ENCODE measurements around the gene DGCR2.
"Not testable (repeated sequence)": the region's sequence is repeated elsewhere in the genome, so short reads cannot be mapped to it uniquely, and the experiment has no call there.

Gene DGCR2

GRCh38 chr22:19039448-19039780 lies 82.8 kb downstream of the DGCR2 start:
- no peak for FAIRE-seq

GRCh38 chr22:19038728-19039447 lies 83.3 kb downstream of the DGCR2 start:
- no peak for FAIRE-seq

GRCh38 chr22:19038164-19038546 lies 84.1 kb downstream of the DGCR2 start:
- no peak for FAIRE-seq

DNA sequence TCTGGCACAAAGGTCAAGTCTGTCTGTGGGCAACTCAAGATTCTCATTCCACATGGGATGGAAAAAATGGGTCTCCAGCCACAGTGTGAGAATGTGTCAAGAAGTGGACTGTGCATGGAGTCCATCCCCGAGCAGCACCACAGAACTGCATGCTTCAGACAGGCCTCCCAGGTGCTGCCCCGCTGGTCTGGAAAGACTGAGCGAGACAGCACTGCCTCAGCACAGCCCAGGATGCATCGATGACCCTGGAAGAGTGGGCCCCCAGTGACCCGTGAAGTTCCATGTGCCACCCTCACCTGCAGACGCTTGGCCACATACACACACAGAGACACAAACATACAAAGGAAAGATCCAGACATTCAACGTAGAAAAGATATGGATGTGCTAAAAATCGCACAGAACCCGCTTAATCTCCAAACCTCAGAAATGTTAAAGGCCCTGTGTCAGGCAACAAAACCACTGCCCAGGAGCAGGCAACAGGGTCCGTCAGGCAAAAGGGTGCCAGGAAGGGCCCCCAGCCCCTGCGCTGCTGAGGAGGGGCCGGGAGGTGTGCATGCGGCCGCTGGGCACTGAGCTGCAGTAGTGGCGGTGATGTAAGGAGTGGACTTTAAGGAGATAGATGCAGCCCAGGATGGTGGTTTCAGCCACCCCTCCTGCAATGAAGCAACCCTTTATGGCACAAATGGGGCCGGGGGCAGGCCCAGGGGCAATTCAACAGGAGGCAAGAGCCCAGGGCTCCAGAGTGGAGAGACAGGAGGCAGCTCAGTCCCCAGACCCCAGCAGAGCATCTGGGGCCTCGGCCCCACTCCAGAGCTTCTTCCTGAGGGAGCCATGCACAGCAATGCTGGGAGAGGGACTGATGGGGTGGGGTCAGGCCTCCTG lies 84.7 kb downstream of the DGCR2 start:
- FAIRE-seq, result no peak

- FAIRE-seq, result no peak
Observed at GRCh38 chr22:19036523-19037273, 85.5 kb downstream of the DGCR2 start.

DNA sequence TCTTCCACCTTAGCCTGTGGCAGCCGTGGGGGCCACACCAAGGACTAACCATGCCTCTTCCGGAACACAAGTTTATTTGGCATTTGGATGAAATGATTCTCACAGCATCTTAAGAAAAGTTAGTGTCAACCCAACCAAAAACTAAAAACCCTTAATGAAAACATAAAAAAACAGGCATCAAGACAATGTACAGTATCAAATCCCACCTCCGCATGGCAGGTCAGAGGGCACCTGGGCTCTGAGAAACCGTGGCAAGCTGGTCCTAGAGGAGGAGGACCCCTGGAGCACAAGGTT lies 86.0 kb downstream of the DGCR2 start:
- FAIRE-seq, result no peak

- no peak for FAIRE-seq
Observed at GRCh38 chr22:19035474-19036228, 86.6 kb downstream of the DGCR2 start.

- FAIRE-seq, result not testable (repeated sequence)
Observed at GRCh38 chr22:19035126-19035473, 87.1 kb downstream of the DGCR2 start.

DNA sequence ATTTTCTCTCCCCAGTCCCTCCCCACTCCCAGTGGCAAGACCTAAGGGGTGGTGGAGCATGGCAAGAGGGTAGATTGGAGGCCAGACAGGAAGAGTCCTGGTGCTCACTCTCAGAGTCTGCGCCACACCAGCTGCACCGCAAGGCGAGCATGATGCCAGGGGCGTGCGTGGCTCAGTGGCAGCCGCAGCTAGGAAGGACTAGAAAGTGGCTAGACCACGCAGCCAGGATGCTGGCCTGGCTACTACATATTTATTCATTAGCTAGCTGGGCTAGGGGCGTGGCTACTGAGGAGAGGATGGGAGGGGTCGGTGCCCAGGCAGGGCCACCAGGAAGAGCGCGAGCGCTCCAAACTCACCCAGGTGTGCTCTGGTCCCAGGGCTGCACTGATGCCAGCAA lies 87.5 kb downstream of the DGCR2 start:
- not testable (repeated sequence) for FAIRE-seq

- not testable (repeated sequence) for FAIRE-seq
Observed at GRCh38 chr22:19034031-19034723, 88.0 kb downstream of the DGCR2 start.

DNA sequence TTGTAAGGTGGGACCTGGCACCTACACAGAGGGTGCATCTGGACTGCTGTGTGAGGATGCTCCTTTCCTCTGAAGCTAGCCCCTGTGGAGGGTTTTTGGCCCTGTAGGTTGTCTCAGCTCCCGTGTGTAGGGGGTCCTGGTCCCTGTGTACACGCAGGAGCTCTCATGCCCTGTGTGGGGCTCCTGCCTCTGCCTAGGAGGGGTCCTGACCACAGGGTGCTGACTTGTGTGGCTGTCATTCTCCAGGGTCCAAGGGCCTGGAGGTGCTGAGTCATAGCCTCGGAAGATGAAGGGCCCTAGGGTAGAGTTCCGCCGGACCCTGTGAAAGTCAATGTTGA lies 88.7 kb downstream of the DGCR2 start:
- not testable (repeated sequence) for FAIRE-seq

GRCh38 chr22:19032898-19033567 lies 89.2 kb downstream of the DGCR2 start:
- not testable (repeated sequence) for FAIRE-seq

GRCh38 chr22:19032156-19032785 lies 89.9 kb downstream of the DGCR2 start:
- not testable (repeated sequence) for FAIRE-seq

- FAIRE-seq, result not testable (repeated sequence)
Observed at GRCh38 chr22:19030889-19031252, 91.3 kb downstream of the DGCR2 start.

- not testable (repeated sequence) for FAIRE-seq
Observed at GRCh38 chr22:19030226-19030888, 91.9 kb downstream of the DGCR2 start.

DNA sequence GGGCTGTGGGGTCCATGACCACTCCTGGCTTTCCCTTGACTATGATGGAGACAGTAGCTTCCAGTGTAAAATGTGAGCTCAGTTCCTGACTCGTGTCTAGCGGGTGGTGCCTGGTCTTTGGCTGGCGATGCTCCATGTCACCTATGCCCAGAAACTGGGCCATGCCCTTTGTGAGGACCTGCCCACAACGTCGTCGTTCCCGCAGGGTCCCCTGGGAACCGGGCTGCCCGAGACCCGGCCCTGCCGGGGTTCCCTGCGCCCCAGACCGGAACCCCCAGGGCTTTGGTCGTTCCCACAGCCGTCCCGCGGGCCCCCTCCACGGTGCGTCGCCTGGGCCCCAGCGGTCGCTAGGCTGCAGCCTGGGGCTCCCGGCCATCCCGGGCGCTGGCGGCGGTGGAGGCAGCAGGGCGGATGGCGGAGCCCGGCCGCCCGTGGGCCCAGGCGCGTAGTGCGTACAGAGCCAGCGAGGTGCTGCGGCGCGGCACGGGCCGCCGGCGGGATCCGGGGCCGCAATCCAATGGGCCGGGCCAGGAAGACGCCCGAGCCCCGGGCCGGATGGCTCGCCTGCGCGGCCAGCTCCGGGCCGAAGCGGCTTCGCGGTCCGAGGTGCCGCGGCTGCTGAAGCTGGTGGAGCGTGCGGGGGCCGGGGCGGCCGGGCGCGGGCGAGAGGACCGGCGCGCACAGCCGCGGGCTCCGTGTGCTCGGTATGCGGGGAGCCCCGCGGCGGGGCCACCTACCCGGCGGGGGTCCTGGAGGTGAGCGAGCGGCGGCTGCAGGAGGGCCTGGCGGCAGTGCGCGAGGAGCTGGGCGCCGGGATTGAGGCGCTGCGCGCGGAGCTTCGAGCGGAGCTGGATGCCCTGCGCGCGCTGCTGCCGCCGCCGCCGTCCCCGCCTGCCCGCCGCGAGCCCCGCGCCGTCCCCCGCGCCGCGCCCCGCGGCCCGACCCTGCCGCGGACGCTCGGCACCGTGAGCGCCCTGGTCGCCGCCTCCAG lies 92.8 kb downstream of the DGCR2 start:
- not testable (repeated sequence) for FAIRE-seq

GRCh38 chr22:19028060-19028455 lies 94.2 kb downstream of the DGCR2 start:
- FAIRE-seq, result not testable (repeated sequence)

- not testable (repeated sequence) for FAIRE-seq
Observed at GRCh38 chr22:19027371-19028059, 94.7 kb downstream of the DGCR2 start.

DNA sequence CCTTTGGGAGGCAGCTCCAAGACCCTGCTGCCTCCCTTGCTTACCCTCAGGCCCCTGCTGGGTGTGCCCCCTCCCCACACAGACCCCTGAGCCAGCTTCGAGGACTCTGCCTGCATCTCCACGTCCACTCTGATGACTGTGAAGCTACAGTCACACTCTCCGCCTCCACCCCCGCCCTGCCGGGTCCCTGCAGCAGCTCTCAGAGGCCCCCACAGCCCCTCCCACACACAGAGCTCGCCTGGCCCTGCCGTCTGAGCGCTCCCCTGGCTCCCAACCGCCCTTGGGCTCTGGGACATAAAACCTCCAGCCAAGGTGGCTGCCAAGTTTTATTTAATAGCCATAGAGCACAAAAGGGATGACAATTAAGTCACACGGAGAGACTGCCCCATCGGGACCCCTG lies 96.1 kb downstream of the DGCR2 start:
- not testable (repeated sequence) for FAIRE-seq

Measured in colon (tissue), 2 donors.